SU-DHL-6 (cell line): ENCODE results near the gene TDRD7.
A peak's percentile ranks its signal among the peaks of the same experiment; 100 is the strongest.

Source experiments
- CTCF ChIP-seq: fragments of 200-600 bp; sonication (generic); IDR thresholded peaks from one replicate; pipeline ENCODE4 v1.5.1; 2017; ENCODE audit warnings: antibody characterized with exemption, mild to moderate bottlenecking, low read length, moderate library complexity; ENCODE audit not compliant: insufficient read depth, poor library complexity, severe bottlenecking
- EZH2phosphoT487 ChIP-seq: fragments of 200-600 bp; sonication (generic), shearing (Covaris generic); conservative IDR thresholded peaks from 2 replicates; pipeline ENCODE4 v1.6.1; 2018; ENCODE audit warnings: mild to moderate bottlenecking, antibody characterized with exemption, low read length, moderate library complexity, mixed read lengths

GRCh38 chr9:97470076-97470475 lies 58.2 kb downstream of the TDRD7 start:
- TF ChIP-seq EZH2phosphoT487 (no peak), CTCF (peak; percentile 10)
